Large intestine (tissue), 3 donors: Measurements from ENCODE around the gene PTPA. TPM values are rescaled to one million over a fixed set of nuclear protein-coding genes. Genes with fewer than 3 reads are reported as not detected.
A peak's percentile ranks its signal among the peaks of the same experiment; 100 is the strongest.

Experiments
- DNase-seq, 2 donors: peaks; one replicate each; pipeline versions ENCODE4 v3.0.0 to v3.0.0-alpha.2; 2013
- H3K27ac ChIP-seq: one replicate; pipeline ENCODE4 v1.5.1; 2013; ENCODE audit warnings: low read length
- H3K27me3 ChIP-seq: 2 replicates; pipeline ENCODE4 v1.6.1; 2013; ENCODE audit warnings: low read length; ENCODE audit not compliant: control insufficient read depth, insufficient read depth
- H3K36me3 ChIP-seq: 2 replicates; pipeline ENCODE4 v1.6.1; 2013; ENCODE audit warnings: low read length; ENCODE audit not compliant: control insufficient read depth, insufficient read depth
- H3K4me1 ChIP-seq: one replicate; pipeline ENCODE4 v1.6.1; 2013; ENCODE audit warnings: low read length; ENCODE audit not compliant: control insufficient read depth, insufficient read depth
- H3K4me3 ChIP-seq: one replicate; pipeline ENCODE4 v1.5.1; 2013; ENCODE audit warnings: low read length
- H3K9me3 ChIP-seq: one replicate; pipeline ENCODE4 v1.6.1; 2013; ENCODE audit warnings: mild to moderate bottlenecking, low read depth, low read length, moderate library complexity; ENCODE audit not compliant: control insufficient read depth
- WGBS: methylation state at CpG from one replicate; pipeline ENCODE4 v1.1.5; 2013; ENCODE audit warnings: low lambda C conversion rate; ENCODE audit not compliant: insufficient coverage; 5-methylcytosine and 5-hydroxymethylcytosine counted together
- polyA plus RNA-seq: library from polyadenylated mRNA; unstranded; fragments of 120-200 nt; gene quantifications from one replicate; pipeline ENCODE4 v1.2.1, GENCODE V29; 2013

PTPA gene
- polyA plus RNA-seq, 1 donor, result 70.1 TPM

DNA sequence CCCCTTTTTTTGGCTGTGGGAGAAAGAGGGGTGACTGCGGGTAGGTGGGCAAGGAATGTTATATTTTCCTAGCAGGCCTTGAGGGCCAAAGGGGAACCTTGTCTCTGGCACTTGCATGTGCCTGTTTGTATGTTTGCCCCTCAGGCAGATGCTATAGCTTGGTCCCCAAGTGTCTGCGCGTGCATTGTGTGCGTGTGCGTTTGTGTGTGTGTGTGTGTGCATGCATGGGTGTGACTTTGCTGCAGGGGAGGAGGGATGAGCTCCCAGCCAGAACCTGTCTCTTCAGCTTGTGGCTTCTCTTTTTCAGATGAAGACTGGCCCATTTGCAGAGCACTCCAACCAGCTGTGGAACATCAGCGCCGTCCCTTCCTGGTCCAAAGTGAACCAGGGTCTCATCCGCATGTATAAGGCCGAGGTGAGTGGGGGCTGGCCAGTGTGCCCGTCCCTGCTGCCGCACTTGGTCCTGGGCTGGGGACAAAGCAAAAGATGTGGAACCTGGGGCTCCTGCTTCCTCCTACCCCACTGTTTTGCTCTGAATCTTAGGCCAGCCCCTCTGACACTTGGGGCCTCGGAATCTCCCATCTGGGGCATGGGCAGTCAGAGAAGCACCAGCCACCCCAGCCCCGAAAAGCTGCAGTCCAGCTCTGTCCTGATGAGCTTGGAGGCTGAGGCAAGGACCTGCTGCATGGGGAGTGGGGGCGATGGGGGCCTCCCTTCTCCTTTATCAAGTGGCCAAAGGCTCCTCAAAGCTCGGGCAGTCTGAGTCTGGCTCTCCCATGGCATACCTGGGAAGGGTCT lies 31.1 kb downstream of the PTPA start:
- no CpG with 5 or more reads among the region's 15 CpGs for WGBS
- no peaks in the 10 kb centered on the region for H3K27me3 ChIP-seq
- DNase-seq, result no peak
- H3K4me3 ChIP-seq, result no peak overlapping the region
- H3K9me3 ChIP-seq, result no peaks in the 10 kb centered on the region
- peaks cover 40% of the 10 kb centered on the region for H3K36me3 ChIP-seq
- H3K4me1 ChIP-seq, result peaks cover 76% of the 10 kb centered on the region
- peak overlapping the region; percentile 97 for H3K27ac ChIP-seq

GRCh38 chr9:129143031-129143927 lies 32.1 kb downstream of the PTPA start:
- DNase-seq, result peak; percentile 80 to 82
- H3K4me3 ChIP-seq, result no peak overlapping the region
- H3K36me3 ChIP-seq, result peaks cover 38% of the 10 kb centered on the region
- H3K9me3 ChIP-seq, result no peaks in the 10 kb centered on the region
- peak overlapping the region; percentile 97 for H3K27ac ChIP-seq
- H3K27me3 ChIP-seq, result no peaks in the 10 kb centered on the region
- peaks cover 70% of the 10 kb centered on the region for H3K4me1 ChIP-seq
- WGBS, result no CpG with 5 or more reads among the region's 14 CpGs

DNA sequence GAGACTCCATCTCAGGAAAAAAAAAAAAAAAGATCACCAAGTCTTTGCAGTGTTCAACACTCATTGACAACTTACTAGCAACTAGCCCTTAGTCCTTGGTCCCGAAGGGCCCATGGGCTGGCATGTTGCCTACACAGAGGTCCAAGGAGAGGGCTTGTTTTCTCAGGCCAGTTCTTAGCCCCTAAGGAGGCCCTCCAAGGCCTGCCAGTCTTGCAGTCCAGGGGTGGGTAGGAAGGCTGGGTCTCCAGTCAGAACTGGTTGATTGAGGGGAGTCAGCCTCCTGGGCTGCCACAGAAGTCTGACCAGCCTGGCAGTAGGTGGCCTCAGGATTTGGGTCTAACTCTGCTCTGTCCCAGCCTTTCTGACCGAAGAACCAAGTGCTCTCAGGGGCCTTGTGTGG lies 34.1 kb downstream of the PTPA start:
- WGBS, result no CpG with 5 or more reads among the region's 2 CpGs
- no peak overlapping the region for H3K4me3 ChIP-seq
- peak overlapping the region; percentile 74 for H3K27ac ChIP-seq
- H3K36me3 ChIP-seq, result peaks cover 53% of the 10 kb centered on the region
- H3K9me3 ChIP-seq, result no peaks in the 10 kb centered on the region
- peaks cover 52% of the 10 kb centered on the region for H3K4me1 ChIP-seq
- no peak for DNase-seq
- H3K27me3 ChIP-seq, result no peaks in the 10 kb centered on the region

DNA sequence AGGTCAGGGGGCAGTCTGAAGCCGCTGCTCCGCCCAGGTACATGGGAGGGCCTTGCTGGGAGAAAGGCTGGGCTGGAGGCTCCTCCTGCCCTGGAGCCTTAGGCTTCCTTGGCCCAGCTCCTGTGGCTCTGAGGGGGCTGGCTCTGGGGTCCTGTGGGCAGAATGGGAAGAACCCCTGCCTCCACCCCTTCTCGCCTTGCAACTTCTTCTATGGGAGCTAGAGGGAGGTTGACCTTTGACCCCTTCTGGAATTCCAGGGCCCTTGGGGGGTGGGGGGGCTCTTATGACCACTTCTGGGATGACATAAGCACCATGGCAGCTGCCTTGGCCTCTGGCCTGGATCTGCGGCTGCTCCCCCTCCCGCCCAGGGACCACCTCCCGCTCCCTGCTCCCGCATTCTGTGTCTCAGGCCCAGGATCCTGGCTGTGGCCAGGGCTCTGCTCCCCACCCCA lies 34.7 kb downstream of the PTPA start:
- Histone ChIP-seq H3K27me3 (no peaks in the 10 kb centered on the region), H3K4me1 (peaks cover 47% of the 10 kb centered on the region), H3K27ac (peak overlapping the region; percentile 74), H3K4me3 (no peak overlapping the region), H3K9me3 (no peaks in the 10 kb centered on the region), H3K36me3 (peaks cover 55% of the 10 kb centered on the region)
- no CpG with 5 or more reads among the region's 7 CpGs for WGBS
- peak; percentile 71 to 75 for DNase-seq

DNA sequence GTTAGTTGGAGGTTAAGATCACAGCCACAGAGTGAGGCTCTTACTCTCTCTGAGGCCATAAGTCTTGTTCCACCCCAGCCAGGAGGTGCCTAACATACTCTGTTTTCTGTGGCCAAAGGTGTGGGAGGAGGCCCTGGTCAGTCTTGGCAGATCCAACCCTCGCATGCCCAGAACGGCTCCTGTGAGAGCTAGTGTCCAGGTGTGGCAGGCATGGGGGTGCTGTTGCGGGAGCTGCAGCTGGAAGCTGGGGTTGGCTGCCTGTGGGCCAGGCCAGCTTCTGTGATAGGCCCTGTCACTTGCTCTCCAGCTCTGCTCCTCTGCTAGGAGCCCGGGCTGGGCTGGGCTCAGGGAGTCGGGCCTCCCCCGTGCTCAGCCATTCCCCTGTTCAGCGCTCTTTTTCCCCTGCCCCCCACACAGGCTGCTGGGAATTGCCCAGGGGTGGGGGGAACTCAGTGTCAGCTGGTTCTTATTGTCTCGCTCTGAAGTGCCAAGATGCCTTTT lies 35.3 kb downstream of the PTPA start:
- DNase-seq, result no peak
- no CpG with 5 or more reads among the region's 8 CpGs for WGBS
- Histone ChIP-seq H3K36me3 (peaks cover 58% of the 10 kb centered on the region), H3K4me1 (peaks cover 41% of the 10 kb centered on the region), H3K27me3 (no peaks in the 10 kb centered on the region), H3K4me3 (no peak overlapping the region), H3K27ac (peak overlapping the region; percentile 74), H3K9me3 (no peaks in the 10 kb centered on the region)

DNA sequence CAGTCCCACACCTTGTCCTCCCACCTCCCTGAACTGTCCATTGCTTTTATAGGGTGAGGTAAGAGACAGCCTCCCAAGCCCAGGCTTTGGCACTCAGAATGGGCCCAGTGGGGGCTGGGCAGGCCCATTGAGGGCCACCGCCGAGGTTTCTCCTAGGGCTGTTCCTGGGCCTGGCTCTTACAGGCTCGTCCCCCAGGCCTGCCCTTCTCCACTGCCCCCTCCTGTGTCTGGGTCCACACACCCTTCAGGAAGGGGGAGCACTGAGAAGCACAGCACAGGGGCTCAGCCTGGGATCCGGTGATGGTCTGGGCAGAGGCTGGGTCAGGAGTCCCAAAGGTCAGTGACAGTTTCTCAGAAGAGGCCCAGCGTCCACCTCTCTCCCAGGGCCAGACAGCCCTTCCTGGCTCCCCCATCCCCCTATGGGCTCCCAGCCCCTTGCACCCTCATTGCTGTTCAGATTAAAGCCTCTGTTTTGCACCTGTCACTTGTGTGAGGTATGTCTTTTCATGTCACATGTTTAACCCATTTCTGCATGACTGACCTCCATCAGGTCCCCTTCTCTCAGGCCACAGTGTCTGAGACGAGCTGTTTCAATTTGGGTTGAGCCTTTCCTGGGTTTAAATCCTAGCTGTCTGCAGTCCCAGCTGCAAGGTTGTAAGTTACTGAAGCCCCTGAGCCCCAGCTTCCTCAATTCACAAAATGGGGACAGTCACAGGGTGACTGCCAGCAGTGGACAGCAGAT lies 37.4 kb downstream of the PTPA start:
- H3K4me1 ChIP-seq, result peaks cover 20% of the 10 kb centered on the region
- no peaks in the 10 kb centered on the region for H3K9me3 ChIP-seq
- no CpG with 5 or more reads among the region's 6 CpGs for WGBS
- H3K36me3 ChIP-seq, result peaks cover 56% of the 10 kb centered on the region
- no peak overlapping the region for H3K27ac ChIP-seq
- H3K27me3 ChIP-seq, result no peaks in the 10 kb centered on the region
- DNase-seq, result no peak
- H3K4me3 ChIP-seq, result no peak overlapping the region

GRCh38 chr9:129149442-129149841 lies 38.2 kb downstream of the PTPA start:
- Histone ChIP-seq H3K9me3 (no peaks in the 10 kb centered on the region), H3K27ac (no peak overlapping the region), H3K4me1 (peaks cover 17% of the 10 kb centered on the region), H3K27me3 (no peaks in the 10 kb centered on the region), H3K36me3 (peaks cover 50% of the 10 kb centered on the region), H3K4me3 (no peak overlapping the region)
- no CpG with 5 or more reads among the region's 6 CpGs for WGBS
- DNase-seq, result no peak

DNA sequence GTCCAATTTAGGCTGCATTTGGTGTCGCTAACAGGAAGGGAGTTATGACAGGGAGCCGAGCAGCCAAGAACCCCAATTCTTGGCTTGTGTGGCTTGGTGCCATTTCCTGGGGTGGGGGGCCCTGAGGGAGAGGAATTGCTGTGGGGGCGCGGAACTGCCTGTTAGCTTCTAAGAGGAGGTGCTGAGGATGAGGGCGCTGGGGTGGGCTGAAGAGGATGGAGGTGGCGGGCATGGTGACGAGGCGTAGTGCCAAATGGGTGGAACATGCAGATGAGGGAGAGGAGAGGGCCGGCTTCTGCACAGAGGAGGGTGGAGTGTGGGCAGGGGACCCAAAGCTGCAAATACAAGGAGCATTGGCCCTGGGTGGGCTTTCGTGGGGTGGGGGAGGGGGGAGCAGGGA lies 38.9 kb downstream of the PTPA start:
- Histone ChIP-seq H3K9me3 (no peaks in the 10 kb centered on the region), H3K4me3 (no peak overlapping the region), H3K4me1 (peaks cover 16% of the 10 kb centered on the region), H3K27ac (no peak overlapping the region), H3K27me3 (no peaks in the 10 kb centered on the region), H3K36me3 (peaks cover 50% of the 10 kb centered on the region)
- DNase-seq, result no peak
- no CpG with 5 or more reads among the region's 10 CpGs for WGBS

DNA sequence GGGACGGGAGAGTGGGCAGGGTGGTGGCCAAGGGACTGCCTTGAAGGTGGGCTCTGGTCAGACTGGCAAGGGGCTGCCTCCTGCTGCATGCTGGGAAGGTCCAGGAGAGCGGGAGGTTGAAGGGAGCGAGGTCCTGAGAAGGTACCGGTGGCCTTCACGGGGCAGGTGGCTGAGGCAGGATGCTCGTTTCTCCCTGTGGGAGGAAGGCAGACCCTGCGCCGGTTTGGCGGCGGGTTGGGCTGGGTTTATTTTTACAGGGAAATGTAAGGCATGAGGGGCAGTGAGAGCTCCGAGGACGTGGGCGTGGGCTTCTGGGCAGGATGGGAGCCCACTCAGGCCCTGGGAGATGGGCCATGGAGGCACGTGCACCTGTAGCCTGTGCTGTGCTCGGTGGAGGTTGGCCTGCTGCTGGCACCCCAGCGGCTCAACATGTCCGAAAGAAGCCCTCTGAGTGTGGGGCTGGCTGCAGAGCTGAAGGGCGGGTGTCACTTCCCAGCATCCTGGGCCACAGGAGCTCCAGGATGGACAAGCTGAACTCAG lies 39.5 kb downstream of the PTPA start:
- DNase-seq, result no peak
- Histone ChIP-seq H3K36me3 (peaks cover 51% of the 10 kb centered on the region), H3K9me3 (no peaks in the 10 kb centered on the region), H3K4me3 (no peak overlapping the region), H3K4me1 (peaks cover 10% of the 10 kb centered on the region), H3K27ac (no peak overlapping the region), H3K27me3 (no peaks in the 10 kb centered on the region)
- WGBS, result no CpG with 5 or more reads among the region's 18 CpGs

- no CpG with 5 or more reads among the region's 15 CpGs for WGBS
- Histone ChIP-seq H3K4me1 (peaks cover 3% of the 10 kb centered on the region), H3K27ac (no peak overlapping the region), H3K4me3 (no peak overlapping the region), H3K27me3 (no peaks in the 10 kb centered on the region), H3K9me3 (no peaks in the 10 kb centered on the region), H3K36me3 (peaks cover 49% of the 10 kb centered on the region)
- no peak for DNase-seq
Observed at GRCh38 chr9:129151469-129151868, 40.3 kb downstream of the PTPA start.
